ENCODE data around the gene EXOG.
"Not testable (repeated sequence)": the region's sequence is repeated elsewhere in the genome, so short reads cannot be mapped to it uniquely, and the experiment has no call there.

The EXOG gene

DNA sequence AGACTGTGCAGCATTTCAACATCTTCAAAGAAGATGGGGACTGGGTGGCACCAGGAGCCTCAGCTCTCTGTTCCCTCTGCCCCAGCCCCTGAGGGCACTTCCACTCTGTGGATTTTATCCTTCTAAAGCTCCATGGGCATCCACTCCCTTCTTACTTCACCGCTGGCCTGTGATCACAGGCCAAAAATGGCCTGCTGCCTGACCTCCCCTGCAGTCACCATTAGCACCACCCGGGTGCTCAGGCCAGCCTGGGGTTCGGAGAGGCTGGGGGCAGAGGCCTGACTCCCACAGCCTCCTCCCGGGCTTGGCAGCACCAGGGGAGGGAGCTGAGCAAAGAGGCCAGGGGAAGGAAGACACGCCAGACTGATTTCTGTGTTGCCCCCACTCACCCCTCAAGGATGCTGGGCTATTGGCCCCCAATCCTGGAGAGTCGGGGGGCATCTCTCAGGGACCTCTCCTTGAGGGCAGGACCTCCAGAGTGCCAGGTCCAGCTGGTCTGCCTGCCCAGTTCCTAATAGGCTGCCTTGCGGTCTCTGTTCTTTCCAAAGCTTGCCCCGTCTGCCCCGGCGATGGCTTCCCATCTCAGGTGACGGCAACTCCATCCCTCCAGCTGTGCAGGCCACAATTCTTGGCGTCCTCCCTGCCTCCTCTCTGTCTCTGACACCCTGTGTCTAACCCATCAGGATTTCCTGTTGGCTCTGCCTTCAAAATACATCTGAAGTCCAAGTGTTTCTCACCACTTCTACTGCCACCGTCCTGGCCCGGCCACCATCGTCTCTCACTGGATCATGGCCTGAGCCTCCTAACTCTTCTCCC is 67.1 kb downstream of the EXOG start:
- H3K27me3 ChIP-seq (ENCODE audit: control insufficient read depth, insufficient read depth, low read length): no peaks in the 10 kb centered on the region
- no peaks in the 10 kb centered on the region for H3K4me1 ChIP-seq (ENCODE audit: control insufficient read depth, insufficient read depth, low read length)
- no peaks in the 10 kb centered on the region for H3K36me3 ChIP-seq (ENCODE audit: control insufficient read depth, insufficient read depth, low read length)
- no peaks in the 10 kb centered on the region for H3K9me3 ChIP-seq (ENCODE audit: control insufficient read depth, low read length)
- no peak overlapping the region for H3K9ac ChIP-seq (ENCODE audit: low read length)
- no peak overlapping the region for H3K4me3 ChIP-seq (ENCODE audit: low read length)

GRCh38 chr3:38563886-38564270 is 67.7 kb downstream of the EXOG start:
- Histone ChIP-seq H3K9ac (ENCODE audit: low read length) (no peak overlapping the region), H3K9me3 (ENCODE audit: control insufficient read depth, low read length) (no peaks in the 10 kb centered on the region), H3K36me3 (ENCODE audit: control insufficient read depth, insufficient read depth, low read length) (no peaks in the 10 kb centered on the region), H3K4me3 (ENCODE audit: low read length) (no peak overlapping the region), H3K4me1 (ENCODE audit: control insufficient read depth, insufficient read depth, low read length) (no peaks in the 10 kb centered on the region), H3K27me3 (ENCODE audit: control insufficient read depth, insufficient read depth, low read length) (no peaks in the 10 kb centered on the region)

DNA sequence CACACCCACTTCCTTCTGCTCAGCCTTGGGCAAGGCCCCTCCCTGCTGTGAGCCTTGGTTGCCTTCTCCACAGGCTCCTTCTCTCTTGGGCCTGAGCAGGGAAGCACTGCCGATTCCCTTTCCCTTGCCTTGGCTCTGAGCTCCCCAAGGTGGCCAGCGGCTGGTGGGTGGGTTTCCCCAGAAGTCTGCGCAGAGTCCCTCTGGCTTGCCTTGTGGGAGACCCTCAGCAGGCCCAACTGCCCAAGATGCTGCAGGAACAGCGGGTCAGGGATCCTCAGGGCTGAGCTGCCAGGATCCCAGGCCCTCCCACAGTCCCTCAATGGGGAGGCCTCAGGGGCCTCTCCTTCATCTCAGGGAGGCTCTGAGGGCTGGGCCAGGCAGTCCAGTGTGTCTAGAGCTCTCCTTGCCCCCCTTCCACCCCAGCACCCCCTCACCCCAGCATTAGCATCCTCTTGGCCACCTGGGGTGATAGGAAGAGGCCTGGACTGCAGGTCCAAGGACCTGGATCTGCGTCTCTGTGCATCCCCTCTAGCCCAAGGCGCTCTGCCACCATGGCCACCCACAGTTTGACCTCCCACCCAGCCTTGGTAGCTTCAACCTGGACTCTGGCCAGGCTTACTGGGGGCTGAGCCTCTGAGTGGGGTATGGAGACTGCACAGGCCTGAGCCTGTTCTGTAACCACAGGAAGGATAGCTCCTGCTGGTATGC is 68.6 kb downstream of the EXOG start:
- Histone ChIP-seq H3K36me3 (ENCODE audit: control insufficient read depth, insufficient read depth, low read length) (no peaks in the 10 kb centered on the region), H3K9ac (ENCODE audit: low read length) (no peak overlapping the region), H3K9me3 (ENCODE audit: control insufficient read depth, low read length) (no peaks in the 10 kb centered on the region), H3K27me3 (ENCODE audit: control insufficient read depth, insufficient read depth, low read length) (no peaks in the 10 kb centered on the region), H3K4me1 (ENCODE audit: control insufficient read depth, insufficient read depth, low read length) (no peaks in the 10 kb centered on the region), H3K4me3 (ENCODE audit: low read length) (no peak overlapping the region)

GRCh38 chr3:38565339-38566214 is 69.4 kb downstream of the EXOG start:
- H3K9me3 ChIP-seq (ENCODE audit: control insufficient read depth, low read length): no peaks in the 10 kb centered on the region

GRCh38 chr3:38566215-38566528 is 70.0 kb downstream of the EXOG start:
- no peak overlapping the region for H3K4me3 ChIP-seq (ENCODE audit: low read length)
- no peaks in the 10 kb centered on the region for H3K9me3 ChIP-seq (ENCODE audit: control insufficient read depth, low read length)
- no peaks in the 10 kb centered on the region for H3K36me3 ChIP-seq (ENCODE audit: control insufficient read depth, insufficient read depth, low read length)
- H3K27me3 ChIP-seq (ENCODE audit: control insufficient read depth, insufficient read depth, low read length): no peaks in the 10 kb centered on the region
- no peak overlapping the region for H3K9ac ChIP-seq (ENCODE audit: low read length)
- no peaks in the 10 kb centered on the region for H3K4me1 ChIP-seq (ENCODE audit: control insufficient read depth, insufficient read depth, low read length)

More at GRCh38 chr3:38565339-38566214, 69.4 kb downstream of the EXOG start:
- H3K36me3 ChIP-seq (ENCODE audit: control insufficient read depth, insufficient read depth, low read length): no peaks in the 10 kb centered on the region
- no peaks in the 10 kb centered on the region for H3K4me1 ChIP-seq (ENCODE audit: control insufficient read depth, insufficient read depth, low read length)
- H3K27me3 ChIP-seq (ENCODE audit: control insufficient read depth, insufficient read depth, low read length): no peaks in the 10 kb centered on the region
- H3K9ac ChIP-seq (ENCODE audit: low read length): no peak overlapping the region
- no peak overlapping the region for H3K4me3 ChIP-seq (ENCODE audit: low read length)

GRCh38 chr3:38566794-38567193 is 70.7 kb downstream of the EXOG start:
- H3K4me3 ChIP-seq (ENCODE audit: low read length); H3K9me3 ChIP-seq (ENCODE audit: control insufficient read depth, low read length); H3K9ac ChIP-seq (ENCODE audit: low read length); H3K36me3 ChIP-seq (ENCODE audit: control insufficient read depth, insufficient read depth, low read length); H3K27me3 ChIP-seq (ENCODE audit: control insufficient read depth, insufficient read depth, low read length); H3K4me1 ChIP-seq (ENCODE audit: control insufficient read depth, insufficient read depth, low read length): not testable (repeated sequence)

GRCh38 chr3:38567498-38567897 is 71.4 kb downstream of the EXOG start:
- no peak overlapping the region for H3K9ac ChIP-seq (ENCODE audit: low read length)
- no peaks in the 10 kb centered on the region for H3K4me1 ChIP-seq (ENCODE audit: control insufficient read depth, insufficient read depth, low read length)
- no peaks in the 10 kb centered on the region for H3K27me3 ChIP-seq (ENCODE audit: control insufficient read depth, insufficient read depth, low read length)
- no peaks in the 10 kb centered on the region for H3K36me3 ChIP-seq (ENCODE audit: control insufficient read depth, insufficient read depth, low read length)
- H3K4me3 ChIP-seq (ENCODE audit: low read length): no peak overlapping the region
- H3K9me3 ChIP-seq (ENCODE audit: control insufficient read depth, low read length): no peaks in the 10 kb centered on the region

- Histone ChIP-seq H3K27me3 (ENCODE audit: control insufficient read depth, insufficient read depth, low read length) (peaks cover 3% of the 10 kb centered on the region), H3K4me1 (ENCODE audit: control insufficient read depth, insufficient read depth, low read length) (no peaks in the 10 kb centered on the region), H3K9ac (ENCODE audit: low read length) (no peak overlapping the region), H3K4me3 (ENCODE audit: low read length) (no peak overlapping the region), H3K9me3 (ENCODE audit: control insufficient read depth, low read length) (no peaks in the 10 kb centered on the region), H3K36me3 (ENCODE audit: control insufficient read depth, insufficient read depth, low read length) (no peaks in the 10 kb centered on the region)
Measured at GRCh38 chr3:38573111-38573510, 77.0 kb downstream of the EXOG start.

- H3K9me3 ChIP-seq (ENCODE audit: control insufficient read depth, low read length): no peaks in the 10 kb centered on the region
- H3K36me3 ChIP-seq (ENCODE audit: control insufficient read depth, insufficient read depth, low read length): no peaks in the 10 kb centered on the region
- no peak overlapping the region for H3K9ac ChIP-seq (ENCODE audit: low read length)
- no peak overlapping the region for H3K4me3 ChIP-seq (ENCODE audit: low read length)
- H3K27me3 ChIP-seq (ENCODE audit: control insufficient read depth, insufficient read depth, low read length): peaks cover 3% of the 10 kb centered on the region
- no peaks in the 10 kb centered on the region for H3K4me1 ChIP-seq (ENCODE audit: control insufficient read depth, insufficient read depth, low read length)
Measured at GRCh38 chr3:38573556-38573955, 77.4 kb downstream of the EXOG start.

- Histone ChIP-seq H3K9me3 (ENCODE audit: control insufficient read depth, low read length) (no peaks in the 10 kb centered on the region), H3K27me3 (ENCODE audit: control insufficient read depth, insufficient read depth, low read length) (peaks cover 3% of the 10 kb centered on the region)
Measured at GRCh38 chr3:38574411-38575278, 78.5 kb downstream of the EXOG start.

GRCh38 chr3:38575279-38575843 is 79.2 kb downstream of the EXOG start:
- Histone ChIP-seq H3K4me1 (ENCODE audit: control insufficient read depth, insufficient read depth, low read length) (no peaks in the 10 kb centered on the region), H3K36me3 (ENCODE audit: control insufficient read depth, insufficient read depth, low read length) (no peaks in the 10 kb centered on the region), H3K27me3 (ENCODE audit: control insufficient read depth, insufficient read depth, low read length) (peaks cover 3% of the 10 kb centered on the region), H3K9ac (ENCODE audit: low read length) (no peak overlapping the region), H3K9me3 (ENCODE audit: control insufficient read depth, low read length) (no peaks in the 10 kb centered on the region), H3K4me3 (ENCODE audit: low read length) (no peak overlapping the region)

More at GRCh38 chr3:38574411-38575278, 78.5 kb downstream of the EXOG start:
- Histone ChIP-seq H3K36me3 (ENCODE audit: control insufficient read depth, insufficient read depth, low read length) (no peaks in the 10 kb centered on the region), H3K4me1 (ENCODE audit: control insufficient read depth, insufficient read depth, low read length) (no peaks in the 10 kb centered on the region), H3K9ac (ENCODE audit: low read length) (no peak overlapping the region), H3K4me3 (ENCODE audit: low read length) (no peak overlapping the region)
